Measurements from ENCODE around the gene ZNF709. TPM values are rescaled to one million over a fixed set of nuclear protein-coding genes. Genes with fewer than 3 reads are reported as not detected.

Gene ZNF709
- total RNA-seq, 4 donors from 2014 or later, result 1.8 to 4.6 (median 2.4) TPM

GRCh38 chr19:12411893-12412292 is 72.7 kb downstream of the ZNF709 start:
- no peak for DNase-seq (ENCODE audit: low spot score)
- ATAC-seq (ENCODE audit: low FRiP score), result no peak
- TF ChIP-seq CTCF (IDR thresholded peaks at IDR 0.05), result no peak

Small RNA genes within 50 kb of the gene (small RNA-seq; reads per million reads assigned to genes)
- gene MTCO1P27 (not detected), gene PPIAP20 (not detected)

Other genes starting within 250 kb of the ZNF709 start
- gene ZNF44, start 189.9 kb downstream of the ZNF709 start, total RNA-seq, result 10 to 100 TPM in 2 of 4 donors, 1 to 10 TPM in 2; 6.6 to 13.2 (median 11.0) TPM
- 1 to 10 TPM in 3 of 4 donors, under 1 TPM in 1; 0.84 to 8.2 (median 2.5) TPM for gene ZNF563, start 151.2 kb downstream of the ZNF709 start, total RNA-seq
- 1 to 10 TPM; 1.8 to 7.9 (median 3.0) TPM for gene ZNF442, start 119.1 kb downstream of the ZNF709 start, total RNA-seq
- gene ZNF799, start 83.5 kb downstream of the ZNF709 start, total RNA-seq, result 10 to 100 TPM in 1 of 4 donors, 1 to 10 TPM in 3; 3.1 to 11.0 (median 4.2) TPM
- gene ZNF443, start 43.8 kb downstream of the ZNF709 start, total RNA-seq, result 1 to 10 TPM; 2.3 to 6.5 (median 2.7) TPM
- 10 to 100 TPM in 2 of 4 donors, 1 to 10 TPM in 2; 5.9 to 16.1 (median 8.3) TPM for gene ZNF564, start 66.7 kb upstream of the ZNF709 start, total RNA-seq
- gene ZNF490, start 126.0 kb upstream of the ZNF709 start, total RNA-seq, result 1 to 10 TPM; 3.6 to 6.3 (median 4.7) TPM
- 10 to 100 TPM; 12.9 to 23.3 (median 16.3) TPM for gene ZNF791, start 126.1 kb upstream of the ZNF709 start, total RNA-seq
- gene MAN2B1, start 181.9 kb upstream of the ZNF709 start, total RNA-seq, result 100 to 1,000 TPM in 1 of 4 donors, 10 to 100 TPM in 3; 63.8 to 104 (median 74.6) TPM
- 10 to 100 TPM in 1 of 4 donors, 1 to 10 TPM in 3; 7.1 to 10.2 (median 8.5) TPM for gene WDR83, start 182.0 kb upstream of the ZNF709 start, total RNA-seq
- 100 to 1,000 TPM in 1 of 4 donors, 10 to 100 TPM in 3; 68.5 to 119 (median 80.9) TPM for gene DHPS, start 197.1 kb upstream of the ZNF709 start, total RNA-seq
- gene GNG14, start 203.2 kb upstream of the ZNF709 start, total RNA-seq, result not detected
- gene FBXW9, start 211.8 kb upstream of the ZNF709 start, total RNA-seq, result 1 to 10 TPM; 3.2 to 5.6 (median 4.4) TPM
- gene TNPO2, start 239.1 kb upstream of the ZNF709 start, total RNA-seq, result 10 to 100 TPM; 44.8 to 95.4 (median 55.8) TPM
- 100 to 1,000 TPM; 309 to 348 (median 323) TPM for gene TRIR, start 249.9 kb upstream of the ZNF709 start, total RNA-seq